Heart right ventricle (tissue), 16 donors: Measurements from ENCODE around the gene RBM4. TPM values are rescaled to one million over a fixed set of nuclear protein-coding genes. Genes with fewer than 3 reads are reported as not detected.

Source experiments
- ATAC-seq, 8 donors: fragments of 200-7000 bp; cut with Tn5 transposase; one replicate each; pipeline ENCODE4 v1.9.1; 2020; ENCODE audit warnings: mild to moderate bottlenecking in 8 of 8, moderate library complexity in 8 of 8, moderate number of reproducible peaks in 1 of 8
- DNase-seq, 2 donors: peaks; one replicate each; pipeline ENCODE4 v3.0.0-alpha.2; 2020
- H3K27ac ChIP-seq, 10 donors: fragments of 200-600 bp; sonication (generic) in 2 of 10; one replicate each; pipeline versions ENCODE4 v1.5.0 to v1.8.0; 2020 to 2022; ENCODE audit warnings: mild to moderate bottlenecking in 3 of 10
- H3K27me3 ChIP-seq, 7 donors: fragments of 200-600 bp; one replicate each; pipeline ENCODE4 v1.8.0; 2021 to 2022; ENCODE audit warnings: mild to moderate bottlenecking in 2 of 7
- H3K36me3 ChIP-seq, 9 donors: fragments of 200-600 bp; sonication (generic) in 1 of 9; one replicate each; pipeline versions ENCODE4 v1.5.0 to v1.8.0; 2020 to 2022; ENCODE audit warnings: mild to moderate bottlenecking in 2 of 9
- H3K4me1 ChIP-seq, 9 donors: fragments of 200-600 bp; sonication (generic) in 1 of 9; one replicate each; pipeline versions ENCODE4 v1.5.0 to v1.8.0; 2020 to 2022; ENCODE audit warnings: mild to moderate bottlenecking in 4 of 9
- H3K4me3 ChIP-seq, 10 donors: fragments of 200-600 bp; sonication (generic) in 2 of 10; one replicate each; pipeline versions ENCODE4 v1.5.0 to v1.8.0; 2020 to 2022; ENCODE audit warnings: mild to moderate bottlenecking in 7 of 10, moderate library complexity in 2 of 10
- H3K9me3 ChIP-seq, 11 donors: fragments of 200-600 bp in 10 of 11; sonication (generic) in 2 of 11; one replicate each; pipeline versions ENCODE4 v1.5.0 to v1.8.0; 2013 to 2022; ENCODE audit warnings: mild to moderate bottlenecking in 2 of 11, control low read depth in 1 of 11, moderate library complexity in 1 of 11
- WGBS, 2 donors: extraction: QIAGEN DNeasy Blood & Tissue Kit; methylation state at CpG; one replicate each; pipeline ENCODE4 v1.1.7; 2013; ENCODE audit warnings: inconsistent platforms in 1 of 2; 5-methylcytosine and 5-hydroxymethylcytosine counted together
- intact Hi-C, 10 donors: fragments of 100-400 bp; cut with DNase I; formaldehyde crosslinking; loops; one replicate each; pipeline versions ENCODE4 v1.11.1 to v1.14.2; 2022
- polyA plus RNA-seq, 2 donors: library from polyadenylated mRNA; stranded (reverse); fragments of 200-250 nt; gene quantifications; one replicate each; pipeline ENCODE4 v1.2.3, GENCODE V29; 2013
- total RNA-seq, 10 donors: library from RNA; stranded (reverse); fragmentation: NEBNext Ultra II Directional in 3 of 10; extraction: Animal tissue kit (Norgen Biotek cat#: 25700) in 3 of 10; gene quantifications; one replicate each; pipeline versions ENCODE4 v1.2.1 to v1.2.4, GENCODE V29; 2021 to 2023
- TF ChIP-seq, protein P1 (sequence below), 9 donors: fragments of 200-600 bp; sonication (generic) in 2 of 9; IDR thresholded peaks; one replicate each; pipeline versions ENCODE4 v1.5.0 to v1.8.0; 2021 to 2022; ENCODE audit warnings: antibody characterized with exemption in 9 of 9, mild to moderate bottlenecking in 5 of 9, moderate library complexity in 1 of 9
- donor health status: Arrhythmogenic right ventricular cardiomyopathy.
- donor health status: ischemic (EF 13 %, LVEDD 7.1; RV severe dilation, severe dysfunction).
- donor health status: healthy with polysubstance abuse.
- donor health status: DM: no; HTN: yes; CAD: no.
- donor health status: DM: no; HTN: no; CAD: no.
- donor health status: ischemic (EF 25% LVEDD 6.9; RV normal size, moderate dysfunction).
- donor health status: ischemic (EF 25% LVEDD 5.7; RV mildly dilated, moderate dysfunction).
- donor health status: healthy.
- donor health status: DM: yes; HTN: yes; CAD: no.
- donor health status: Ischemic cardiomyopathy.
- donor health status: ischemic (EF 35%, LVEDD 5.7; RV mildly dilated, moderate dysfunction).
- donor health status: nonischemic (EF 11% LVEDD 7.7; RV severe dilation, severe dysfunction).
- donor health status: DM: yes; HTN: yes; CAD: no.
- donor health status: PGD.
- donor health status: ischemic (EF 29% LVEDD 5.4; RV normal size, mild dysfunction).
- donor health status: nonischemic (EF 23%, LVEDD 6.1; RV moderate dilation, normal function).

The RBM4 gene
- total and polyA plus RNA-seq, 12 donors = 37.9 to 77.0 (median 55.3) TPM

DNA sequence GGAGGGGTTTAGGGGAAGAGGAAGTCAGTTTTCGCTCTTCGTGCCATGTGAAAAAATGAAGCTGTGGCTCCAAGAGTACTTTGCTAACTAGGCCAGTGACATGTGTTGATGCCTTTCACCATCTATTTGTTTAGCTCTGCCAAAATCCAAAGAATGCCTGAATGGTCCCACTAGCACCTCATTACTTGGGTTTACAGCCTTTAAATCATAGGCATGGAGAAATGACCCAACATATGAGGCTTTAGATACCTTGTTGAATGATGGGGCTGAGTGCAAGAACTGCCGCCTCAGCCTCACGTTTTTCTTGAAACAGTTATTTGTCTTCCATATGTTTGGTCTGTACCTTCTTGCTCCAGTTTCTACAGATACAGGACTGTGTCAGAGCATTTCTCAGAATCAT is 8.3 kb downstream of the RBM4 start:
- WGBS, 2 donors = 70 to 77% methylated on average over 4 of the region's 4 CpGs
- Histone ChIP-seq H3K27ac (no peak overlapping the region), H3K9me3 (no peaks in the 10 kb centered on the region), H3K4me1 (peaks cover 19 to 63% (median 52%) of the 10 kb centered on the region in 9 donors), H3K27me3 (no peaks in the 10 kb centered on the region), H3K4me3 (no peak overlapping the region), H3K36me3 (peaks cover 0 to 100% (median 32%) of the 10 kb centered on the region in 9 donors)
- TF ChIP-seq, protein P1, sequence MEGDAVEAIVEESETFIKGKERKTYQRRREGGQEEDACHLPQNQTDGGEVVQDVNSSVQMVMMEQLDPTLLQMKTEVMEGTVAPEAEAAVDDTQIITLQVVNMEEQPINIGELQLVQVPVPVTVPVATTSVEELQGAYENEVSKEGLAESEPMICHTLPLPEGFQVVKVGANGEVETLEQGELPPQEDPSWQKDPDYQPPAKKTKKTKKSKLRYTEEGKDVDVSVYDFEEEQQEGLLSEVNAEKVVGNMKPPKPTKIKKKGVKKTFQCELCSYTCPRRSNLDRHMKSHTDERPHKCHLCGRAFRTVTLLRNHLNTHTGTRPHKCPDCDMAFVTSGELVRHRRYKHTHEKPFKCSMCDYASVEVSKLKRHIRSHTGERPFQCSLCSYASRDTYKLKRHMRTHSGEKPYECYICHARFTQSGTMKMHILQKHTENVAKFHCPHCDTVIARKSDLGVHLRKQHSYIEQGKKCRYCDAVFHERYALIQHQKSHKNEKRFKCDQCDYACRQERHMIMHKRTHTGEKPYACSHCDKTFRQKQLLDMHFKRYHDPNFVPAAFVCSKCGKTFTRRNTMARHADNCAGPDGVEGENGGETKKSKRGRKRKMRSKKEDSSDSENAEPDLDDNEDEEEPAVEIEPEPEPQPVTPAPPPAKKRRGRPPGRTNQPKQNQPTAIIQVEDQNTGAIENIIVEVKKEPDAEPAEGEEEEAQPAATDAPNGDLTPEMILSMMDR (IDR thresholded peaks at IDR 0.05) = no peak
- ATAC-seq (no peak), DNase-seq (no peak)
- intact Hi-C loops = no loop called here

DNA sequence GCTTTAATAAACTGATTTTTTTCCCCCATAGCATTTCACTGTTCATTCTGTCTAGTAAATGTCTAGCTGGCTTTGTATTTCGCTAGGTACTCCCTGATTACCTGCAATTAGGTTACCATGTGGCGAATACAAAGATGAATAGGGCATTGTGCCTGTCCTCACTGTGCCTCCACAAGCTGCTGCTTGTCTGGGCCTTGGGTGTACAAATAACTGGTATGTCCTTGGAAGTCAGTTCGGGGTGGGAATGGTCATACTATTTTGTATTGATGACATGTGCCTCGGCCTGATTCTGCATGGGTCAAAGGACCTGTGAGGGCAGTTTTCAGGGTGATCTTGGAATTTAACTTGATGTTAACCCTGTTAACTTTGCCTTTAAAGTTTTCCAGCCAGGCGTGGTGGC is 11.4 kb downstream of the RBM4 start:
- WGBS, 2 donors = 96% methylated on average over 5 of the region's 5 CpGs
- H3K27me3 ChIP-seq = no peaks in the 10 kb centered on the region
- H3K4me3 ChIP-seq = no peak overlapping the region
- H3K36me3 ChIP-seq = peaks cover 0 to 100% (median 19%) of the 10 kb centered on the region in 9 donors
- H3K27ac ChIP-seq = no peak overlapping the region
- DNase-seq = no peak
- TF ChIP-seq, protein P1 (IDR thresholded peaks at IDR 0.05) = no peak
- ATAC-seq = no peak
- intact Hi-C loops = no loop called here
- no peaks in the 10 kb centered on the region for H3K9me3 ChIP-seq
- peaks cover 6 to 32% (median 21%) of the 10 kb centered on the region in 9 donors for H3K4me1 ChIP-seq

DNA sequence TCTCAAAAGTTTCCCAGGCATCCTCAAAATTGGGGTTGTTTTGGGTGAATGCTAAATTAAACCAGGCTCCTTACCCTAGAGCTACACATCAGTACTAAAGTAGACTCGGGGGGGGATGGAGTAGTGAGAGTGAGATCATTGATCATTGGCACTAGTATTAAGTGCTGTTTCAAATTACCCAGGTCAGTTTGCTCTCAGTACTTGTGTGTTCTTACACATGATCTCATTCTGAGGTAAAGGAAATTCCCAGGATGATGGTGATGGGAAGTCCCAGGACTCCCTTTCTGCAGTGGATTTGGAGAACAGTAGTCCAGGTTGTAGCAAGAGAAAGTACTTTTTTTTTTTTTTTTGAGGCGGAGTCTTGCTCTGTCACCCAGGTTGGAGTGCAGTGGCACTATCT is 12.5 kb downstream of the RBM4 start:
- H3K9me3 ChIP-seq = no peaks in the 10 kb centered on the region
- H3K27ac ChIP-seq = no peak overlapping the region
- peaks cover 0 to 96% (median 18%) of the 10 kb centered on the region in 9 donors for H3K36me3 ChIP-seq
- H3K4me3 ChIP-seq = no peak overlapping the region
- ATAC-seq (no peak), DNase-seq (no peak)
- no peaks in the 10 kb centered on the region for H3K27me3 ChIP-seq
- 95 to 98% methylated on average over 2 of the region's 2 CpGs for WGBS, 2 donors
- TF ChIP-seq, protein P1 (IDR thresholded peaks at IDR 0.05) = no peak
- peaks cover 0 to 21% (median 10%) of the 10 kb centered on the region in 9 donors for H3K4me1 ChIP-seq
- intact Hi-C loops = no loop called here

DNA sequence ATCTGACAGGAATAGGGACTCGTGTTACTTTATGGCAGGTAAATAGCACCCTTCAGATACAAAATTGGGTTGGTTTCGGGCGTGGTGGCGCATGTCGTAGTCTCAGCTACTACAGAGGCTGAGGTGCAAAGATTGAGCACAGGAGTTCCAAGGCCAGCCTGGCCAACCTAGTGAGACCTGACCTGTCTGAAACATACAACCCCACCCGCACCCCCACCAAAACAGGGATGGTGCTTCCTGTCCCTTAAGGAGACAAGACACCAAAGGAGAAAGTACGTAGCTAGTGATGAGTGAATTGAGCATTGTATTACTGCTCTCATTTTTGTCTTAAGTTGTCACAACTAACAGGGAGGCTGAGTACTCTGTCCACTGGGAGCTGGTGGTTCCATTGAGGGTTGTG is 14.1 kb downstream of the RBM4 start:
- DNase-seq (no peak), ATAC-seq (no peak)
- peaks cover 0 to 5% (median 0%) of the 10 kb centered on the region in 9 donors for H3K4me1 ChIP-seq
- H3K36me3 ChIP-seq = peaks cover 0 to 96% (median 6%) of the 10 kb centered on the region in 9 donors
- H3K27ac ChIP-seq = no peak overlapping the region
- no peaks in the 10 kb centered on the region for H3K9me3 ChIP-seq
- TF ChIP-seq, protein P1 (IDR thresholded peaks at IDR 0.05) = no peak
- no peak overlapping the region for H3K4me3 ChIP-seq
- intact Hi-C loops = no loop called here
- 95 to 96% methylated on average over 7 of the region's 7 CpGs for WGBS, 2 donors
- H3K27me3 ChIP-seq = no peaks in the 10 kb centered on the region
